Prostate gland (tissue), 2 donors: ENCODE data around the gene PGPEP1.
A peak's percentile ranks its signal among the peaks of the same experiment; 100 is the strongest.

Source experiments
- CTCF ChIP-seq, 4 experiments: fragments of 200-600 bp in 2 of 4; fragments of 450-650 bp in 2 of 4; sonication (generic) in 2 of 4; IDR thresholded peaks; 1 replicate in 3 of 4; 2 replicates in 1 of 4; pipeline ENCODE4 v1.5.1; 2016 to 2019; ENCODE audit warnings: antibody characterized with exemption in 4 of 4, mild to moderate bottlenecking in 2 of 4, moderate library complexity in 2 of 4
- POLR2A ChIP-seq: fragments of 450-650 bp; IDR thresholded peaks from one replicate; pipeline ENCODE4 v1.6.1; 2016; ENCODE audit warnings: antibody characterized with exemption, mild to moderate bottlenecking

- peak; percentile 49 for TF ChIP-seq POLR2A
- peak in 1 of 4 experiments; percentile 7 for TF ChIP-seq CTCF (IDR thresholded peaks at IDR 0.05)
Observed at GRCh38 chr19:18291590-18292461, 48.6 kb upstream of the PGPEP1 start.
